T-helper 9 cell (primary cell): ENCODE data around the gene NDE1.
A peak's percentile ranks its signal among the peaks of the same experiment; 100 is the strongest.
"Not testable (repeated sequence)": the region's sequence is repeated elsewhere in the genome, so short reads cannot be mapped to it uniquely, and the experiment has no call there.

Experiments
- DNase-seq: peaks from one replicate; pipeline ENCODE4 v3.0.0-alpha.2; 2020

Gene NDE1

DNA sequence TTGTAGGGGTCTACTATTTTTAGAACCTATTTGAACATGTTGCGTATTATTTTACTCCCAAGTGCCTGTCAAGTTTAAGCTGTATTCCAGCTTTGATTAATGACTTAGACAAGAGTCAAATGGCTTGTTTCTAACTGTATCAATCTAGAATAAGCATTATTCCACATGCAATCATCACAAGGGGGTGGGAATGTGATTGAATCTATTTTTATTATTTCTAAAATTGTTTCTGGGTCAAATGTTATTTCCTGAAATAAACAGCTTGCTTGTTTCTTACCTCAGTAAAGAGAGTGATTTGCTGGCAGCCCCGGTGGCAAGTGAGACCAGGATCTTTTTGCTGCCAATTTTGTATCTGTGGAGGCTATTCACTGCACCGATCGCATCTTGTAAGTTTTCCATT is 28.6 kb upstream of the NDE1 start:
- DNase-seq = no peak

DNA sequence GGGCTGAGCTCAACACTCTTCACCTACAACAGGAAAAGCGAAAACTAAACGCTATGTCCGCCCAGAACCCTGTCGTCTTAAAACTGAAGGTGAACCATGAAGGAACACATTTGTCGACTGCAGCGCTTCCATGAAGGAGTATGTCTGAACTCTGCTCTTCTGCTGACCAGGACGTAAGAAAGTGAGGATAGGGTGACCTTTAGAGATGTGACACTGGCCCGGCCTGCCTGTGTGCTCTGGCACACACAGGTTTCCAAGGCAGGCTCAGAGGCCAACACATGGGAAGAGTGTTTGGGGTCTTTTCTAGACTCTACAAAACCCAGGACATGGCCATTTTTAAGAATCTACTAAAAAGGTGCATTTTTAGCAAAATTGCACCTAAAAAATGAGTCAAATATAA is 28.2 kb upstream of the NDE1 start:
- no peak for DNase-seq

DNA sequence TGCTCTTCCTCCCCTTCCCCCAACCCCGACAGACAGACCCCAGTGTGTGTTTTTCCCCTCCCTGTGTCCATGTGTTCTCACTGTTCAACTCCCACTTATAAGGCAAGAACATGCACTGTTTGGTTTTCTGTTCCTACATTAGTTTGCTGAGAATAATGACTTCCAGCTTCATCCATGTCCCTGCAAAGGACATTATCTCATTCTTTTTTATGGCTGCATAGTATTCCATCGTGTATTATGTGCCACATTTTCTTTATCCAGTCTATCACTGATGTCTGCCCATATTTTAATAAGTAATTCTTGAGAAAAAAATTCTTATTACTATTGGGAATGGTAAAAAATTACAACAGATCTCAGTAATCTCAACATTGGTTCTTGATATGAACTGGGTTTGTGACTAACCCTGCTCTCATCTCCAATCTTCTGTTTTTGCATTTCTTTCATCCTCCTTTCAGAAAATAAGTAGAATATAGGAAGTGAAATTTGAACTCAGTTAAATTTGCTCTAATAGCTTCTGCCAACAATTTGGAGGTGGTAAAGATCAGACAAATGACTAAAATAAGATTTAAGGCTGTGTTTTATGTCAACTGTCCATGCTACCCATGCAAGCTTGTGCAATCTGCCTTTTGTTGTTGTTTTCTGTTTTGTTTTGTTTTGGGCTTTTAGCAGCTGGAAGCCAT is 18.2 kb upstream of the NDE1 start:
- no peak for DNase-seq

DNA sequence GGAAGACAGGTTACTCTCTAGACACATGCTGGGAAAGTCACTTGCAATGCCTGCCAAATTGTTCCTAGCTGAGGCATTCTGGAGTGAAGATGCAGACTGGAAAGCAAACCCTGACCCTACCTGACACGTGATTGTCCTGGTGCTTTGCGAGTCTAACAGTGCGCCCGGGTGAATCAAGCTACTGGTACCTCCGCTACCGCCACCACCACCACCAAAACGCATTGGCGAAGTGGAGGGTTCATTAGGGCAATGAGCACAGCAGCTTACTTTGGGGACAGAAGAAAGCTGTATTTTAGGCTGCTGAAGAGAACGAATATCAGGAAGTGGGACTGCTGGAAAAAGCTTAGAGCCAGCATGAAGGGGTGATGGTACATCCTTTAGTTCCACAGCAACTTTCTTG is 14.1 kb upstream of the NDE1 start:
- DNase-seq = no peak

DNA sequence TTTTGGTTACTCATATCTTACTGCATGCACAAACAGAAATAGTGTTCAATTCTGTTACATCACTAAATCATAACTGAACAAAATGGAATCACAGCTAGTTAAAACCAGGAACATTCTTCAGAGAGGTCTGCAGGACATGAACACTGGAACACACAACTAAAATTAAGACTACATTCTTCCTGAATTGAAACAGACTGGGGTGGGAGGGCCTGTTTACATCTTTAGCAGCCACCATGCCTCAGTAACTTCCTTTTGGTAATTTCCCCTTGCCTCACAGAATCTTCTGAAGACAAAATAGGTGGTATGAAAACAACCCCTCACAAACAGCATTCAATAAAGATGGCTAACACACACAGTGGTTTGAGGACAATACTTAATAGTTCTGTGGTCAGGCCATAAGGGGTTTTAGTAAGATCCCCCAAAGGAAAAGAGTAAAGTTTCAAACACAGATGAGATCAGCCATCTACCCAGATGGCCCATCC is 13.6 kb upstream of the NDE1 start:
- DNase-seq = no peak

DNA sequence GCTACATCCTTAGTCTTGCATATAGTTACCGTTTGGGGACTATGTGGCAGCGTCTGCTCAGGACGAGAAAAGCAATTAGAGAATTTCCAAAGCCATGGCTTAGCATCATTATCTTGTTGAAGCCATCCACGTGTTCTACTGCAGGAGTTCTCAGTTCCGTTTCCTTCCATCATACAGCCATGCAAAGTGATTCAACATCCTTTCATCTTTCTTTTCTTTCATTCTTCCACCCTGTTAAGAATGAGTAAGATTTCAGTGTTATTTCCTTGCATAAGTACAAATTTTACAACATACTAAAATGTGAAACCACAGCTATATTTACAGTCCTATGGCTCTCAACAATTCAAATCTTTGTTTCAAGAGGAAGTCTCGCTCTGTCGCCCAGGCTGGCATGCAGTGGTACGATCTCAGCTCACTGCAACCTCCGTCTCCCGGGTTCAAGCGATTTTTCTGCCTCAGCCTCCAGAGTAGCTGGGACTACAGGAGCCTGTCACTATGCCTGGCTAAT is 10.9 kb upstream of the NDE1 start:
- no peak for DNase-seq

DNA sequence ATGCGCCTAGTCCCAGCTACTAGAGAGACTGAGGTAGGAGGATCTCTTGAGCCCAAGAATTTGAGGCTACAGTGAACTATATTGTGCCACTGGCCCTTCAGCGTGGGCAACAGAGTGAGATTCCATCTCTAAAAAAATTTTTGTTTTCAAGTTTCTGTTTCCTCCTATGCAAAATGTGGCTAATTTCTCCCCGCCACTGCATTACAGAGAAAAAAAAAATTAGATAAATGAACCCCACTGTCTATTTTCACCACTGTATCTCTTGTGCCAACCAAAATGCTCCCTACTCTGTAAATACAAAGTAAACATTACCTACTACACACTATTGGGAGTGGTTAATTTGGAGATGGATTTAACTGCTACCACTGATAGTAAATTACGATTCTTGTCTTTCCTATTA is 9.1 kb upstream of the NDE1 start:
- no peak for DNase-seq

DNA sequence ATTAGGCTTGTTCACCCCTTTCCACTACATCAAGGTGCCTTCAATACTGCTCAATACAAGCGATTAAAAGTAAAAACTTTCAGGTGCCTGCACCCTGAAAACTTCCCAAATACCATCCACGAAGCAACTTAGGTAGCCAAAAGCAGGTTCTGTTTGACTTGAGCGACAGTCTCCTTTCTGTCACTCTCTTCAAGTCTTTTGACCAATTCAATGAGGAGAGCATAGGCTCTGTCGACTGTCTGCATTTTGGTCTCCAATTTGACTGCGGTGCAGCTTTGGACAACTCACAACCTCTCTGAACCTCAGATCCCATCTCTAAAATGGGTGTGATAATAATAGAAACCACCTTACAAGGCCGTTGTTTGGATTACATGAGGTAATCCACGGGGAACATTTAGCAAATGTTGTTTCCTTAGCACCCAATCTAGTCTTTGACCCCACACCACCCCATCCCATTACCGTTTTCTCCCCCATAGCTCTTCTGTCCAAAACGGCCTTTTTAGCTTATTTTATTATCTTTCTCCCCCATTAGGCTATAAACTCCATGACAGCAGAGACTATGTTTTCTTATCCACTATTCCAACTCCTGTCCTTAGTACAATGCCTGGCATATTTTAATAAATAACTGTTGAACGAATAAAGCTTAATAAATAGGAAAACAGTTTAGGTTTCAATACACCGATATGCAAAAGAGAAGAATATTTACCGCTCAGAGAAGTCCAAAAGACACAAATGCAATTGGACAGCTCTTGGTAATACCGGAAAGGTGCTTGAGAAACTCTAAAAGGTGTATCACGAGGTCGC is 8.1 kb upstream of the NDE1 start:
- DNase-seq = no peak

DNA sequence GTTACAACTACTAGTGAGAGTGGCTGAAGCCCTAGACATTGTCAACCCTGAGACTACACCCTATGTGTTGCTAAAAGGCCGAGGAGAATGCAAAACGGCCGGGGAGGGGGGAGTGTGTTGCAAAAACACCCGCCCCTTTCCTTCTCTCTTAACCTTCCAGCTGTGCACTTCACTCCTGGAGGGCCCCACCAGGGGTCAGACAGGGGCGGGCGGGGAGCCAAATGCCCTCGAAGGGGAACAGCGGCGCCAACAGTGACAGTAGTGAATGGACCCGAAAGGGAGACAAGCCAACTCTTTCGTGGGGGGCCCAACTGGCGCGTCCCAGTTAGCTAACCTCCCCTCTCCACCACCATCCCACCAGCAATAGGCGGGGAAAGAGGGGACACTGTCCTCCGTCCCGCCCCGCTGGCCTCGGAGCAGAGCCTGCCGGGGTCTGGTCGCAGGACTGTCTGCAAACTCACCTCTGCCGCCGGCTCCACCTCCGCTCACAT is 7.4 kb upstream of the NDE1 start:
- DNase-seq = peak; percentile 73

DNA sequence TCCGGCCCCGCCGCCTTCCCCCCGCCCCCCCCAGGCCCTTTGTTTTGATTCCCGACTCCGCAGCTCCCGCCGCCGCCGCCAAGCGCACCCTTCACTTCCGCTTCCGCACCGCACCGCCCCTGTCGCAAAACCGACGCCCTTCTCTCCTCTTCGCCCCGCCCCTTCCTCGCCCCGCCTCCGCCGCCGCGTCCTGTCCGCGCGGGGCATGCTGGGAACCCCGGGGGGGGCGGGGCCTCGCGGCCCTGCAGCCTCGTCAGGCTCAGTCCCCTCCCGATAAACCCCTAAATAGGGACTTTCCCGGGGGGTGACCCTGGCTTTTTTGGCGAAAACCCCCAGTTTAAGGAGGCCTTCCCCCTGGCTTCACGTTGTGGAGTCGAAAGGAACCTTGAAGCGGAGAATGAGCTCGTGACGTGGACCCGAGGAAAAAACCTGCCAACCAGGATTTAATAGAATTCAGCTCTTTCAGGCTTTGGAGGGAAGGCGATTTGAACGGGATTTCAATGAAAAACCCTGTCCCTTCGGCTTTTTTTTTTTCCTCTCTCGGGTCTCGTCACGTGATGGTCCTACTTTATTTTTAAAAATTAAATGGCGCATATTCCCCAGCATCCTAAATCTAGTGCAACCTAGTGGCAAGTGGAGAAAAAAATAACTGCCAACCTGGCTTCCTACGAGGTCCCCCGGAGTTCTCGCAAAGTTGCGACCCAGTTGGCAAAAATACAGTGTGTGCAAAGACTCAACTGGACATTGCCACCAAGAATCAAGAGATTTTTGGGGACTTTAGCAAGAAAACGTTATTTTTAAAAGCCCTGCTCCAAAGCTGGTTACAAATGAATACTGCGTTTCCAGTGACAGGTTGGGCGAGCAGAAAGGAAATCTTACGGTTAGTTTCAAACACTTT is 6.7 kb upstream of the NDE1 start, which contains the start of gene MARF1:
Gene MARF1, minus strand, starts transcription at position 107 of the 898 bp plus-strand sequence. CDS start 3,921 bp downstream, outside the sequence.
- DNase-seq = peak; percentile 100

DNA sequence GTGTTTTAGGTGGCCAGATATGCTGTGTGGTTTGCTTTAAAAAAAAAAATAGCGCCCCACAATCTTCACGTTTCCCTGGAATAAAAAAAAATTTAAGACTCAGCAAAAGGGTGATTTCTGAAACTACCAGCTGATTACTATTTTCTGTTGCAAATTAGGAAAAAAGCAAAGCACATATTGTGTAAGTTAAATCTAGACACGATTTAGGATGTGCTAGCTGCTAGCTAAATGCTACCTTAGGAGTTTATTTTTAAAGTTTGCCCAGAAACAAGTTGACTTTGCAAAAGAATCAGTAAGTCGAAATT is 6.1 kb upstream of the NDE1 start:
- no peak for DNase-seq

DNA sequence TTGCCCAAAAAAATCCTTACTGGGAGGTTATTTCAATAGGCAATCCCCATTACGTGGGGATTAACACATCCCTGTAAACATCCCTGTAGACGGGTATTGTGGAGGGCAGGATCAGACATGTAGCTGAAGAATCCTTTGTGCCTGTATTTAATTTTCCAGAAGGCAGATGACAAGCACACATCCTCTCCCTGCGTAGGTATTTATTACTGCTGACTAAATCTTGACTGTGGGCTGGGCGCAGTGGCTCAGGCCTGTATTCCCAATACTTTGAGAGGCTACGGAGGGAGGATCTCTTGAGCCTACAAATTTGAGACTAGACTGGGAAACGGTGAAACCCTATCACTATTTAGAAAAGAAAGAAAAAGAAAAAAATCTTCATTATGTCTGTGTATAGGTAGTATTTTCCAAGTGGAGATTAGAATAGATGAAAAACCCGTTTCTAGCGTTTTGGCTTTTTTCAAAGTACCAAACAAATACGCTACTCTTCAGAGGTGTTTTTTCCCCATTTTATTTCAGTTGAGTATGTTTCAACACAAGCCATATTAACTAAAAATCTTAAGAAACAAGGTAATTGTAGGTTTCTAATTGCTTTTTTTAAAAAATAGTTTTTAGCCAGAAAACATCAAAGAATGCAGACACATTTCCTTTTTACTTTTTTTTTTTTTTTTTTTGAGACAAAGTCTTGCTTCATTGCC is 5.6 kb upstream of the NDE1 start:
- DNase-seq = no peak

DNA sequence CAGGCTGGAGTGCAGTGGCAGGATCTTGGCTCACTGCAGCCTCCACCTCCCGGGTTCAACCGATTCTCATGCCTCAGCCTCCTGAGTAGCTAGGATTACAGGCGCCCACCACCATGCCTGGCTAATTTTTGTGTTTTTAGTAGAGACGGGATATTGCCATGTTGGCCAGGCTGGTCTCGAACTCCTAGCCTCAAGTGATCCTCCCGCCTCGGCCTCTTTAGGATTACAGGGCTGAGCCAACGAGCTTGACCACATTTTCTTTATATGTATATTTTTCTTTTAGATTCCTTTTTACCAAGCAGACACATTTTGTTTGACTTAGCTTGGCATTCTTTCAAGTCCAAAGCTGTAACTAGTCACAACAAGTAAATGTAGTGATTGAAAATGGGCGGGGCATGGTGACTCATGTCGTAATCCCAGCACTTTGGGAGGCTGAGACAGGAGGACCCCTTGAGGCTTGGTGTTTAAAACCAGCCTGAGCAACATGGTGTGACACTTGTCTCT is 5.0 kb upstream of the NDE1 start:
- DNase-seq = not testable (repeated sequence)

DNA sequence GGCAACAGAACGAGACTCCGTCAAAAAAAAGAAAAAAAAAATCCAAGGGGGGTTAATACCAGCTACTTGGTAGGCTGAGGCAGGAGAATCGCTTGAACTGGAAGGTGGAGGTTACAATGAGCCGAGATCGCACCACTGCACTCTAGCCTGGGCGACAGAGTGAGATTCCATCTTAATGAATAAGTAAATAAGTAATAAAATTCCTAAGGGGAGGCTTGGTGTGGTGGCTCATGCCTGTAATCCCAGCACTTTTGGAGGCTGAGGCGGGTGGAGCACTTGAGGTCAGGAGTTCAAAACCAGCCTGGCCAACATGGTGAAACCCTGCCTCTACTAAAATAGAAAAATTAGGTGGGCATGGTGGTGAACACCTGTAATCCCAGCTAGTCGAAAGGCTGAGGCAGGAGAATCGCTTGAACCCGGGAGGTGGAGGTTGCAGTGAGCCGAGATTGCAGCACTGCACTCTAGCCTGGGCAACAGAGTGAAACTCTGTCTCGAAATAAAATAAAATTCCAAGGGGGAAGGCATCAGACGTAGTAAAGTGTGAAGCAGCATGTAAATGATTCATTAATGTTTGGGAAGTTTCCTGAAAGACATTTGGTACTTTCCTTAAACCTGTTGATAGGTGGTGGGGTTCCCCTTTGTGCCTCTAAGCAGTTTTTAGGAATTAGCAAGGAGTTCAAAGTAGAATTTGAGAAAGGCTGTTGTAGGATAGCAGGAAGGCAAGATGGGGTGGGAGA is 3.3 kb upstream of the NDE1 start:
- not testable (repeated sequence) for DNase-seq

DNA sequence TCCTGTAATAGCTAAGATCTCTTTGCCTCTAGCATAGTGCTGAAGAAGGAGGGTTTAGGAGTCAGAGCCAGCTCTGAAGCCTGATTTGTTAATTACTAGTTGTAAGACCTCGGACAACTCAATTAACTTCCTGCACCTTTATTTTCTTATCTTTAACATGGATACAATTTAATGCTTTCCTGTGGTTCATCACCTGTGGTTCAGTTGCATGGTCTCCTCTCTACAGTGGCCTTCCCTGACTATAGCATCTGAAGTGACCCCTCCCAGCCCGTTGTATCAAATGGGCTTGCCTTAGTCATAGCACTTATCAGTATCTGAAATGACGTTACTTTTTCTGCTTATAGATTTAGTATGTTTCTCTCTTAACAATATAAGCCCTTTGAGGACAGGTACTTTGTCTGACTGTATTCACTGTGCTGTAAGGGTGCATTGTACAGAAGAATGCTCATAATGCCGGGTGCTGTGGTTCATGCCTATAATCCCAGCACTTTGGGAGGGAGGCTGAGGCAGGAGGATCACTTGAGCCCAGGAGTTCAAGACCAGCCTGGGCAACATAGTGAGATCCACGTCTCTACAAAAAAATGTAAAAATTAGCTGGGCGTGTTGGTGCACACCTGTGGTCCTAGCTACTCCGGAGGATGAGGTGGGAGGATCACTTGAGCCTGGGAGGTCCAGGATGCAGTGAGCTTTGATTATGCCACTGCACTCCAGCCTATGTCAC is 2.6 kb upstream of the NDE1 start:
- no peak for DNase-seq

DNA sequence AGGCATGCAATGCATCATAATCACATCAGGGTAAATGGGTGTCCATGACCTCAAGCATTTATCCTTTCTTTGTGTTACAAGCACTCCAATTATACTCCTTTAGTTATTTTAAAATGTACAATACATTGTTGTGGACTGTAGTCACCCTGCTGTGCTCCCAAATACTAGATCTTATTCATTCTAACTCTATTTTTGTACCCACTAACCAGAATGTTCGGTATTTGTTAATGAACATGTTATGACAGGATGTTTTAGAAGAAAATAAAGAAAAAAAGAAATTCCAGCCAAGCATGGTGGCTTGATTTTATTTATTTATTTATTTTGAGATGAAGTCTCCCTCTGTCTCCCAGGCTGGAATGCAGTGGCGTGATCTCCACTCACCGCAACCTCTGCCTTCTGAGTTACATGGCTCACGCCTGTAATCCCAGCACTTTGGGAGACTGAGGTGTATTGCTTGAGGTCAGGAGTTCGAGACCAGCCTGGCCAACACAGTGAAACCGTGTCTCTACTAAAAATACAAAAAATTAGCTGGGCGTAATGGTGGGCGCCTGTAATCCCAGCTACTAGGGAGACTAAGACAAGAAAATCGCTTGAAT is 1.8 kb upstream of the NDE1 start:
- no peak for DNase-seq

DNA sequence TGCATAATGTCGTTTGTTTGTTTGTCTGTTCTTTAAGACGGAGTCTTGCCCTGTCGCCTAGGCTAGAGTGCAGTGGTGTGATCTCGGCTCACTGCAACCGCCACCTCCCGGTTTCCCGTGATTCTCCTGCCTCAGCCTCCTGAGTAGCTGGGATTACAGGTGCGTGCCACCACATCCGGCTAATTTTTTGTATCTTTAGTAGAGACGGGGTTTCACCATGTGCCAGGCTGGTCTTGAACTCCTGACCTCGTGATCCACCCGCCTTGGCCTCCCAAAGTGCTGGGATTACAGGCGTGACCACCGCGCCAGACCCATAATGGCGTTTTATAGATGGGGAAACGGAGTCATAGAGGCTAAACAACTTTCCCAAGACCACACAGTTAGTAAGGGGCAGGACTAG is 734 bp upstream of the NDE1 start:
- DNase-seq = not testable (repeated sequence)

DNA sequence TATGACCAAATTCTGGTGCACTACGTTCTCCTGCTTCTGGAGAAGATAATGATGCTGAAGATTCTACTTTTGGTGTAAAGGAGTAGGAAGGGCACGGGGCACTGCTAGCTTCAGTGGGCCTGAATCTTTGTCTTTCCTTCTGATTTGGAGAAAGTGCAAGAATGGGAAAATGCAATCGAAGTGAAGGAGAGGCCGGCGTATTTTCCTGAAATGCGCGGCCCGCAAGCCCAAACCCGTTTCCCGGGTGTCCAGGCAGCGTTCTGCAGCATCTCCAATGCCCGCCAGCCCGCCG is 372 bp upstream of the NDE1 start:
- DNase-seq = no peak

DNA sequence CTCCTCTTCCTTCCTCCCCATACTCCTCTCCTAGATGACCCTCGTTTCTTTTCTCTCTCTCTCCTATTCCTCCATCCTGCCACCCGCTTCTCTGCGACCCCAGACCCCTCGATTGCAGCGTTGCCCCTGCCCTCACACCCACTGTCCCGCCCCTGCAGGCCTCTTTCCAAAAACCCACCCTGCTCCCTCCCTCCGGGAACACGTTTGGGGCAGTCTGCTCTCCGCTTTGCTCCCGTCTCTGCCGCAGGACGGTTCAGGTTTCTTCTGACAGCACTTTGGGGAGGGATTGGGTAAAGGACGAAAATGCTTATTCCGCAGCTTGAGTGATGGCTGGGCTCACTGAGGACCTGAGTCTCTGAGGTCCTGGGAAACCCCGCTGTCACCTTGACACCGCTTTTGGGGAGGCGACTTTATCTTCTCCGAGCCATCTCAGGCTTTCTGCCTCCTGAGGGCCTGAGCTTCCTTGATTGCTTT is 690 bp downstream of the NDE1 start:
- DNase-seq = peak; percentile 39

DNA sequence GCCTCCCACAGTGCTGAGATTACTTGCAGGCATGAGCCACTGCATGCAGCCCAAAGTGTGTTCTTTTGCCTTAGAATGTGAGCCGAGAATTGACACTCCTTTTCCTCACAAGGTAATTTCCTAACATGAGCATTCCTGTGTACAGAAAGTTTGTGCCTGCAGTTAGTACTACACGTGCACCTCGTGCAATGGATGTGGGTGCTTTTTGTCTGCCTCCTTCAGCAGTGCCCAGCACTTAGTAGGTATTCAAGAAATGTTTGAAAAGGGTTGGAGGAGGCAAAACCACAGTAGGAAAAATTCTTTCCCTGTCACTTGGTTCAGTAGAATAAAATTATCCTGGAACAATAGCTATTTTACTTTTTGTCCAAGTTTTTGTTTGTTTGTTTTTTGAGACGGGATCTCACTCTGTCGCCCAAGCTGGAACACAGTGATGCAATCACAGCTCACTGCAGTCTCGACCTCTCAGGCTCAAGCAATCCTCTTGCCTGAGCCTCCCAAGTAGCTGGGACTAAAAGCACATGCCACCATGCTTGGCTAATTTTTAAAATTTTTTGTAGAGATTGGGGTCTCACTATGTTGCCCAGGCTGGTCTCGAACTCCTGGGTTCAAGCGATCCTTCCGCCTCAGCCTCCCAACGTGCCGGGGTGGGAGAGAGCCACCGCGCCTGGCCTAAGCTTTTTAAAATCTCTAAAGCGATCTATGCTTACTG is 2.4 kb downstream of the NDE1 start:
- no peak for DNase-seq
